ENCODE data around the gene HTT.

Gene HTT

GRCh38 chr4:3074078-3074845 lies at the start of gene HTT, which contains the start of gene HTT-AS:
Gene HTT, plus strand, starts transcription at chr4:3074681. Its CDS starts 145 bp downstream, at chr4:3074826.
Gene HTT-AS, minus strand, starts transcription at chr4:3074538.
- DNase-seq, result peak; percentile 96

GRCh38 chr4:3025881-3026280 lies 48.6 kb upstream of the HTT start:
- no peak for DNase-seq

- DNase-seq, result no peak
Measured at GRCh38 chr4:3026540-3026939, 47.9 kb upstream of the HTT start.

- no peak for DNase-seq
Measured at GRCh38 chr4:3029464-3029863, 45.0 kb upstream of the HTT start.

GRCh38 chr4:3030566-3031356 lies 43.7 kb upstream of the HTT start:
- DNase-seq, result no peak

- DNase-seq, result no peak
Measured at GRCh38 chr4:3031357-3032082, 43.0 kb upstream of the HTT start.

- no peak for DNase-seq
Measured at GRCh38 chr4:3034231-3034630, 40.2 kb upstream of the HTT start.

GRCh38 chr4:3035249-3035648 lies 39.2 kb upstream of the HTT start:
- DNase-seq, result no peak

GRCh38 chr4:3035674-3036073 lies 38.8 kb upstream of the HTT start:
- no peak for DNase-seq

- DNase-seq, result no peak
Measured at GRCh38 chr4:3036131-3036952, 38.1 kb upstream of the HTT start.

GRCh38 chr4:3037957-3038461 lies 36.5 kb upstream of the HTT start:
- no peak for DNase-seq

- no peak for DNase-seq
Measured at GRCh38 chr4:3039706-3040366, 34.6 kb upstream of the HTT start.

- DNase-seq, result no peak
Measured at GRCh38 chr4:3040452-3041191, 33.9 kb upstream of the HTT start.

- DNase-seq, result peak; percentile 32
Measured at GRCh38 chr4:3041192-3042142, 33.0 kb upstream of the HTT start.

- DNase-seq, result no peak
Measured at GRCh38 chr4:3042226-3042625, 32.3 kb upstream of the HTT start.

GRCh38 chr4:3043282-3044020 lies 31.0 kb upstream of the HTT start:
- no peak for DNase-seq

GRCh38 chr4:3044870-3045819 lies 29.3 kb upstream of the HTT start:
- peak; percentile 57 for DNase-seq

- DNase-seq, result no peak
Measured at GRCh38 chr4:3046162-3046561, 28.3 kb upstream of the HTT start.
